Tibial nerve (tissue), 4 donors: ENCODE measurements around the gene ETV6. TPM values are rescaled to one million over a fixed set of nuclear protein-coding genes. Genes with fewer than 3 reads are reported as not detected.
A peak's percentile ranks its signal among the peaks of the same experiment; 100 is the strongest.

Source experiments
- DNase-seq, 2 donors: peaks; one replicate each; pipeline ENCODE4 v3.0.0-alpha.2; 2019; ENCODE audit warnings: low spot score in 2 of 2
- H3K27ac ChIP-seq, 4 donors: fragments of 200-600 bp; sonication (generic) in 3 of 4; one replicate each; pipeline ENCODE4 v1.5.1; 2017 to 2019; ENCODE audit warnings: mild to moderate bottlenecking in 1 of 4
- H3K27me3 ChIP-seq, 2 donors: fragments of 200-600 bp; sonication (generic) in 1 of 2; one replicate each; pipeline versions ENCODE4 v1.5.1 to v1.6.0; 2017 to 2019
- H3K36me3 ChIP-seq, 3 donors: fragments of 200-600 bp; sonication (generic); one replicate each; pipeline ENCODE4 v1.5.1; 2018 to 2019
- H3K4me1 ChIP-seq, 4 donors: fragments of 200-600 bp; sonication (generic) in 3 of 4; one replicate each; pipeline ENCODE4 v1.5.1; 2017 to 2019
- H3K4me3 ChIP-seq, 4 donors: fragments of 200-600 bp; sonication (generic) in 3 of 4; one replicate each; pipeline ENCODE4 v1.5.1; 2017 to 2019; ENCODE audit warnings: mild to moderate bottlenecking in 1 of 4, moderate library complexity in 1 of 4
- H3K9me3 ChIP-seq, 4 donors: fragments of 200-600 bp; sonication (generic) in 3 of 4; one replicate each; pipeline ENCODE4 v1.5.1; 2017 to 2019
- EP300 ChIP-seq, 2 donors: sonication (generic); formaldehyde crosslinking; IDR thresholded peaks; one replicate each; pipeline ENCODE4 v1.6.1; 2017; ENCODE audit warnings: antibody characterized with exemption in 2 of 2, mild to moderate bottlenecking in 1 of 2
- POLR2A ChIP-seq, 2 donors: fragments of 450-650 bp; IDR thresholded peaks; one replicate each; pipeline ENCODE4 v1.6.1; 2017; ENCODE audit warnings: antibody characterized with exemption in 2 of 2, mild to moderate bottlenecking in 2 of 2, moderate library complexity in 2 of 2
- WGBS, 2 donors: methylation state at CpG; one replicate each; pipeline ENCODE4 v1.1.5; 2018; 5-methylcytosine and 5-hydroxymethylcytosine counted together
- total RNA-seq, 4 donors: library from RNA; depleted of rRNA; stranded (reverse); fragments of >200 nt; gene quantifications; one replicate each; pipeline ENCODE4 v1.1.0, GENCODE V29; 2016
- TF ChIP-seq, protein P1 (sequence below), 5 experiments: fragments of 200-600 bp in 3 of 5; fragments of 450-650 bp in 2 of 5; sonication (generic) in 3 of 5; IDR thresholded peaks; one replicate each; pipeline ENCODE4 v1.5.1; 2016 to 2019; ENCODE audit warnings: antibody characterized with exemption in 5 of 5, mild to moderate bottlenecking in 3 of 5, moderate library complexity in 2 of 5

The ETV6 gene
- total RNA-seq, 4 donors from 2014 or later = 6.7 to 14.1 (median 8.3) TPM

DNA sequence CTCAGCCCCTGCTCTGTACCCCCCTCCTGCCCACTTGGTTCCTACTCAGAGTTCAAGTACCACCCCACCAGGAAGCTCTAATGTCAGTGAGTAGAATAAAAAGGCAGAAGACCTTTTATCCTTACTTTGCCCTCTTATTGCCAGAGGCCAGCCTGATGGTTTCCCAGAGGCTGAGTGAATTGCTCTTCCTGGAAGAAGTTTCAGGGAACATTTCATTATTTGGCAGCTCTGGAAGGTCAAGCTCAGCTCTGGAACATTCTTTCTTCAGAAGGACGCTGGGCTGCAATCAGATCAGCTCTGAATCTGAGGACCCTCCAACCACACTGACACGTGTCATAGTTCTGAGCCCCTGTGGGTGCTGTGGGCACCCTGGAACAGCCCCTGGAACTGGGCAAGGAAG, 188.9 kb downstream of the ETV6 start:
- H3K27me3 ChIP-seq = no peaks in the 10 kb centered on the region
- peak overlapping the region; percentile 20 to 80 (median 72) for H3K27ac ChIP-seq

DNA sequence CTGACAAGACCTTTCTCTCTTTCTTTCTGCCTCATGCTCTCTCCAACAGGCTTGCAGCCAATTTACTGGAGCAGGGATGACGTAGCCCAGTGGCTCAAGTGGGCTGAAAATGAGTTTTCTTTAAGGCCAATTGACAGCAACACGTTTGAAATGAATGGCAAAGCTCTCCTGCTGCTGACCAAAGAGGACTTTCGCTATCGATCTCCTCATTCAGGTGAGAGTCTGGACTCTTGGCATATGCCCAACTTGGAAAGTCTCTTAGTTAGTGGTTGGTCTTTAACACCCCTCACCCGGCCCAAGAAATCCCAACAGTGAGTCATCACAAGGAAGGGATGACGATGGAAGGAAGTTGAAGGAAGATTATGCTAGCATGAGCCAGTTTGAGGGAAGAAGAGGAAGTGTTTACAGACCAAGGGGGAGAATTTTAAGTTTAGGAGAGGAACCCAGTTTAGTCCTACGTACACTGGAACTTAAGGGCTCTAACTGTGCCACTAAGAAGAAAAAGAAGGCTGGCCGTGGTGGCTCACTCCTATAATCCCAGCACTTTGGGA, 189.7 kb downstream of the ETV6 start:
- WGBS, 2 donors = 55 to 56% methylated on average over 8 of the region's 8 CpGs
- DNase-seq = peak in 1 of 2 donors; percentile 35
- H3K4me1 ChIP-seq = peaks cover 0 to 49% (median 40%) of the 10 kb centered on the region in 4 donors
- no peaks in the 10 kb centered on the region for H3K9me3 ChIP-seq
- peaks cover 0 to 37% (median 0%) of the 10 kb centered on the region in 3 donors for H3K36me3 ChIP-seq
- no peak overlapping the region for H3K4me3 ChIP-seq
- TF ChIP-seq EP300 (IDR thresholded peaks at IDR 0.05) (peak in 1 of 2 donors; percentile 70), POLR2A (IDR thresholded peaks at IDR 0.05) (no peak)
- TF ChIP-seq, protein P1, sequence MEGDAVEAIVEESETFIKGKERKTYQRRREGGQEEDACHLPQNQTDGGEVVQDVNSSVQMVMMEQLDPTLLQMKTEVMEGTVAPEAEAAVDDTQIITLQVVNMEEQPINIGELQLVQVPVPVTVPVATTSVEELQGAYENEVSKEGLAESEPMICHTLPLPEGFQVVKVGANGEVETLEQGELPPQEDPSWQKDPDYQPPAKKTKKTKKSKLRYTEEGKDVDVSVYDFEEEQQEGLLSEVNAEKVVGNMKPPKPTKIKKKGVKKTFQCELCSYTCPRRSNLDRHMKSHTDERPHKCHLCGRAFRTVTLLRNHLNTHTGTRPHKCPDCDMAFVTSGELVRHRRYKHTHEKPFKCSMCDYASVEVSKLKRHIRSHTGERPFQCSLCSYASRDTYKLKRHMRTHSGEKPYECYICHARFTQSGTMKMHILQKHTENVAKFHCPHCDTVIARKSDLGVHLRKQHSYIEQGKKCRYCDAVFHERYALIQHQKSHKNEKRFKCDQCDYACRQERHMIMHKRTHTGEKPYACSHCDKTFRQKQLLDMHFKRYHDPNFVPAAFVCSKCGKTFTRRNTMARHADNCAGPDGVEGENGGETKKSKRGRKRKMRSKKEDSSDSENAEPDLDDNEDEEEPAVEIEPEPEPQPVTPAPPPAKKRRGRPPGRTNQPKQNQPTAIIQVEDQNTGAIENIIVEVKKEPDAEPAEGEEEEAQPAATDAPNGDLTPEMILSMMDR (IDR thresholded peaks at IDR 0.05) = no peak
- H3K27me3 ChIP-seq = no peaks in the 10 kb centered on the region
- H3K27ac ChIP-seq = peak overlapping the region; percentile 20 to 80 (median 72)

More for the DNA sequence above, 188.9 kb downstream of the ETV6 start:
- Histone ChIP-seq H3K9me3 (no peaks in the 10 kb centered on the region), H3K4me3 (no peak overlapping the region), H3K4me1 (peaks cover 0 to 55% (median 42%) of the 10 kb centered on the region in 4 donors), H3K36me3 (peaks cover 0 to 36% (median 0%) of the 10 kb centered on the region in 3 donors)
- WGBS, 2 donors = 41 to 69% methylated on average over 2 of the region's 2 CpGs
- peak in 1 of 2 donors; percentile 73 for TF ChIP-seq EP300 (IDR thresholded peaks at IDR 0.05)
- TF ChIP-seq, protein P1 (IDR thresholded peaks at IDR 0.05) = no peak
- no peak for DNase-seq

DNA sequence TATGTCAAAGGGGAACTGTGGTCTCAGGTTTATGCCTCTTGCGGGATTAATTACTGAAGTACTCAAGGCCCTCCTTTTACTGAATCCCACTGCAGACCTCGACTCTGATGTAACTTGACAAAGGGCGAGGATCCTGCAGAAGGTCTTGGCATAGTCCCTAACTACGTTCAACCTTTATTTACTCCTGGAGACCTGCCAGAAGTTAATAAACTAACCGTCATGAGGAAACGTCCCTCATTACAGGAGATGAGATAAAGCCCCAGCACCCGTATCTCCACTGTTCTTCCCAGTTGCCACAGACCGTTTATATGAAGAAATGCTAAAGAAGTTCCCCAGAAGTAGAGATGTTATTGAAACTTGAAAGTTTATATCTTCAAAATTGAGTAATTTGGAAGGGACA, 190.9 kb downstream of the ETV6 start:
- TF ChIP-seq EP300 (IDR thresholded peaks at IDR 0.05) (no peak), POLR2A (IDR thresholded peaks at IDR 0.05) (no peak)
- TF ChIP-seq, protein P1 (IDR thresholded peaks at IDR 0.05) = no peak
- H3K4me1 ChIP-seq = peaks cover 0 to 40% (median 35%) of the 10 kb centered on the region in 4 donors
- WGBS, 2 donors = 60 to 73% methylated on average over 8 of the region's 8 CpGs

DNA sequence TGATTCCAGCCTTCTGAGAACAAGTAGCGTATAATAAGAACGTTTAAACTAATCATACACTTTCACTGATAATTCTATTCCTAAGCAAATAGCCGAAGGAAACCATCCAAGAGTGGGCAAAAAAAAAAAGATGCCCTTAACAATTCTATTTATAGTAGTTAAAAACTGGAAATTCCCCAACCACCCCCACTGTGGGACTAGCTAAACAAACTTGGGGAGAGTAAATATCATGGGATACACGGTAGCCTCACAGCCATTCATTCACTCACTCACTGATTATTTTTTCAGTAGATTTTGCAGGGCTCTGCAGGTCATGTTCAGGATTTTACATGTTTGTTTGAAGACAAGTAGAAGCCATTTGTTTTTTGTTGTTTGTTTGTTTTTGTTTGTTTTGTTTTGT, 197.0 kb downstream of the ETV6 start:
- H3K9me3 ChIP-seq = no peaks in the 10 kb centered on the region
- H3K4me3 ChIP-seq = no peak overlapping the region
- TF ChIP-seq EP300 (IDR thresholded peaks at IDR 0.05) = no peak
- no peak for TF ChIP-seq POLR2A (IDR thresholded peaks at IDR 0.05)
- TF ChIP-seq, protein P1 (IDR thresholded peaks at IDR 0.05) = no peak
- no peak overlapping the region for H3K27ac ChIP-seq
- WGBS, 2 donors = 61 to 62% methylated on average over 4 of the region's 4 CpGs
- DNase-seq = no peak
- peaks cover 0 to 36% (median 0%) of the 10 kb centered on the region in 3 donors for H3K36me3 ChIP-seq
- peaks cover 0 to 6% (median 0%) of the 10 kb centered on the region in 4 donors for H3K4me1 ChIP-seq
- H3K27me3 ChIP-seq = no peaks in the 10 kb centered on the region

More for the DNA sequence above, 190.9 kb downstream of the ETV6 start:
- H3K27ac ChIP-seq = peak overlapping the region in 3 of 4 donors; percentile 68 to 80 (median 77)
- no peak for DNase-seq
- H3K36me3 ChIP-seq = peaks cover 0 to 45% (median 0%) of the 10 kb centered on the region in 3 donors
- H3K9me3 ChIP-seq = no peaks in the 10 kb centered on the region
- H3K27me3 ChIP-seq = no peaks in the 10 kb centered on the region
- H3K4me3 ChIP-seq = no peak overlapping the region

DNA sequence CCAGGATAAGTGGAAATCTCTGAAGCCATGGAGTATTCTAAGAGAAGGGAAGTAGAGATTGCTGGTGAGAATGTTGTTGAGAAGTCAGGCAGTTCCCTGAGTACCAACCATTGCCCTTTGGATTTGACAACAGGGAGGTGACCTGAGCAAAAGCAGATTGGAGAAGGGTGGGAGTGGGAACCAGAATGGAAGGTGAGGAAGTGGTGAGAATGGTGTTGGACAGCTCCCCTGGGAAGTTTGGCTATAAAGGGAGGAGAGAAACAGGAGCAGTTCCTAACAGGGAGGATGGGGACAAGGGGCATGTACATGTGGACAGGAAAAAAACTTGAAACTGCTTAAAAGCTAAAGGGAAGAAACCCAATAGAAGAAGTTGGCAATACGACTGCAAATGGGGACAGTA, 198.1 kb downstream of the ETV6 start:
- peaks cover 0 to 27% (median 0%) of the 10 kb centered on the region in 3 donors for H3K36me3 ChIP-seq
- H3K27ac ChIP-seq = no peak overlapping the region
- H3K9me3 ChIP-seq = no peaks in the 10 kb centered on the region
- TF ChIP-seq, protein P1 (IDR thresholded peaks at IDR 0.05) = no peak
- TF ChIP-seq EP300 (IDR thresholded peaks at IDR 0.05) = no peak
- no peak for TF ChIP-seq POLR2A (IDR thresholded peaks at IDR 0.05)
- no peaks in the 10 kb centered on the region for H3K27me3 ChIP-seq
- 48 to 58% methylated on average over 1 of the region's 1 CpG for WGBS, 2 donors
- DNase-seq = no peak
- H3K4me1 ChIP-seq = peaks cover 0 to 6% (median 0%) of the 10 kb centered on the region in 4 donors
- H3K4me3 ChIP-seq = no peak overlapping the region
